ENCODE measurements around the gene PCBP4. TPM values are rescaled to one million over a fixed set of nuclear protein-coding genes. Genes with fewer than 3 reads are reported as not detected.
"Not testable (repeated sequence)": the region's sequence is repeated elsewhere in the genome, so short reads cannot be mapped to it uniquely, and the experiment has no call there.

PCBP4 gene
- total RNA-seq, 1 donor from 2014 or later: 91.4 TPM

- DNase-seq (ENCODE audit: low spot score): no peak
- intact Hi-C loops (cut with DNase I): no loop called here
These were observed 35.5 kb downstream of the PCBP4 start for GRCh38 chr3:51931756-51932155.

DNA sequence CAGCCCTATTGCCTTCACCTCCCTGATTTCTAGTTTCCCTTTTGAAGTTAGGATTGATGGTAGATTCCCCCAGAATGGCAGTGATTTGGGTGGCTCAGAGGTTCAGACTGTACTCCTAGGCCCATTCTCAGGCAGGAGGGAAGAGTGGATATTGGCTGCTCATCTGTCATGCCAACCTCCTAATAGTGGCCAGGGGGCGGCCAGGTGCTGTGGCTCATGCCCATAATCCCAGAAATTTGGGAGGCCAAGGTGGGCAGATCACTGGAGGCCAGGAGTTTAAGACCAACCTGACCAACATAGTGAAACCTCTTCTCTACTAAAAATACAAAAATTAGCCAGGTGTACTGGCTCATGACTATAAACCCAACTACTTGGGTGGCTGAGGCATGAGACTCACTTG is 36.8 kb downstream of the PCBP4 start:
- no peak for DNase-seq (ENCODE audit: low spot score)
- intact Hi-C loops (cut with DNase I): no loop called here

DNA sequence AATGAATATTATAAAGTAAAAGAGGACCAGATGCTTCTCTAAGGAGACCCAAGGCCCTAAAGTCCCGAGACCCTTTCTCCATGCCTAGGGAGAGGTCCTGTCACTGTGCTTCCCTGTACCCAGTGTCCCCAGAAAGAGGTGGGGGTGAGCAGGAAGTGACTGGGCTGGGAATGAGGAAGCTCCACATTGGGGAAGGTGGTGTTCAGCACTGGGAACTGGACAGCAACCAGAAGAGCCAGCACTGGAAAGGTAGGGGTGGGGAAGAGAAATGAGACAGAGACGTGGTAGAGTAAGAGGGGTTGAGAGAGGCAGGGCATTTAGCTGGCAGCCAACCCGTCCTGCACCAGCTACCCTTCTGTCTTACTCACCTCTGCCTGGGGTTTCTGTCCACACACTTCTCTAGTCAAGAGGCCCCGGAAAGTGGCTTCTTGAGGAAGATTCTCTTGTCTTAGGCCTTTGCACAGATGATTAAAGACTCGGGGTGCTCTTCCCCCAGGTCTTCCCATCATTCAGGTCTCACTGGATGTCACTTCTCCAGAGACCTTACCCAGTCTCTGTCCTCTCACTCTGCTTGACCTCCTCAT is 37.7 kb downstream of the PCBP4 start:
- intact Hi-C loops (cut with DNase I): no loop called here
- DNase-seq (ENCODE audit: low spot score): no peak

- intact Hi-C loops (cut with DNase I); DNase-seq (ENCODE audit: low spot score): not testable (repeated sequence)
These were observed 38.3 kb downstream of the PCBP4 start for GRCh38 chr3:51928981-51929380.

- DNase-seq (ENCODE audit: low spot score): no peak
- intact Hi-C loops (cut with DNase I): no loop called here
These were observed 38.8 kb downstream of the PCBP4 start for GRCh38 chr3:51928438-51928837.

DNA sequence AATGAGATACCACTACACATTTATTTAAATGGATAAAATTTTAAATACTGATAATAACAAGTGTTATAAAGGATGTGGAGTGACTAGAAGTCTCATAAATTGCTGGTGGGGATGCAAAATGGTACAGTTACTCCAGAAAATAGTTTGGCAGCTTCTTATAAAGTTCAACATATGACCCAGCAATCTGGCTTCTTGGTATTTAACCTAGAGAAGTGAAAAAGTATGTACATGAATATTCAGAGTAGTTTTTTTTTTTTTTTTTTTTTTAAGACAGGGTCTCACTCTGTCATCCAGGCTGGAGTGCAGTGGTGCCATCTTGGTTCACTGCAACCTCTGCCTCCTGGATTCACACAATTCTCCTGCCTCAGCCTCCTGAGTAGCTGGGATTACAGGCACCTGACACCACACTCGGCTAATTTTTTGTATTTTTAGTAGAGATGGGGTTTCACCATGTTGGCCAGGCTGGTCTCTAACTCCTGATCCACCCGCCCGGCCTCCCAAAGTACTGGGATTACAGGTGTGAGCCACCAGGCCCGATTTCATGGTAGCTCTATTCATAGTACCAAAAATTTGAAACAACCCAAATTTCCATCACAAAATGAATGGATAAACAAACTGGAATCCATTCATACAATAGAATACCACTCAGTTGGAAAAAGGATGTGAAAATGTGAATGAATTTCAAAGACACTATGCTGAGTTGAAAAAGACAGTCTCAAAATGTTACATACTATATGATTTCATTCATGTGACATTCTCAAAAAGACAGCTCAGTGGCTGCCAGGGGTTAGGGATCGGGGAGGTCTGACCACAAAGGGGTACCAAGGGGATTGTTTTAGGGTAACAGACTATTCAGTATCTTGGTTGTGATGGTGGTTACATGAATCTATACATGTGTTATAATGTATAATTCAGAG is 39.9 kb downstream of the PCBP4 start:
- DNase-seq (ENCODE audit: low spot score): no peak
- intact Hi-C loops (cut with DNase I): no loop called here

GRCh38 chr3:51921081-51921578 is 46.1 kb downstream of the PCBP4 start:
- intact Hi-C loops (cut with DNase I): no loop called here
- no peak for DNase-seq (ENCODE audit: low spot score)

DNA sequence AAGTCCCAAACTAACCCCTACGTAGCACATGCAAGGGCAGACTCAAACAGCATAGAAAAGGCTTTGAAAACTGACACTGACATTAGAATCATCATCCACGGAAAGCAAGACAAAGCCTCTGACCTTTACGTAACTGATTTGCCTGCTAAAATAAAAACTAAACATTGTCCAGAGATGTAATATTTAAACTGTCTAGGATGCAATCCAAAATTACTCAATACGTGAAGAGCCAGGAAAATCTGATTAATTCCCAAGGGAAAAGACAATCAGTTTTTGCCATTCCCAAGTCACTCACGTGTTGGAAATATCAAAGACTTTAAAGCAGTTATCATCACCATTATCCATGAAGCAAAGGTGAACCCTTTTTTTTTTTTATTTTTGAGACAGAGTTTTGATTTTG is 50.8 kb downstream of the PCBP4 start:
- intact Hi-C loops (cut with DNase I): no loop called here
- DNase-seq (ENCODE audit: low spot score): no peak

- intact Hi-C loops (cut with DNase I): no loop called here
These were observed 59.2 kb downstream of the PCBP4 start for GRCh38 chr3:51908026-51908425.

More at GRCh38 chr3:51908026-51908425, 59.2 kb downstream of the PCBP4 start:
- no peak for DNase-seq (ENCODE audit: low spot score)

Other genes starting within 250 kb of the PCBP4 start
- gene IQCF6, start 188.2 kb downstream of the PCBP4 start, total RNA-seq: not detected
- not detected for gene IQCF2, start 105.8 kb downstream of the PCBP4 start, total RNA-seq
- gene IQCF5, start 91.9 kb downstream of the PCBP4 start, total RNA-seq: not detected
- not detected for gene IQCF1, start 64.1 kb downstream of the PCBP4 start, total RNA-seq
- gene RRP9, start 25.6 kb downstream of the PCBP4 start, total RNA-seq: 9.7 TPM
- 15.2 TPM for gene PARP3, start 25.1 kb downstream of the PCBP4 start, total RNA-seq
- gene GPR62, start 12.1 kb downstream of the PCBP4 start, total RNA-seq: 0.16 TPM
- 13.6 TPM for gene ABHD14B, start 6.6 kb upstream of the PCBP4 start, total RNA-seq
- 12.5 TPM for gene ABHD14A, start 7.6 kb upstream of the PCBP4 start, total RNA-seq
- 20.3 TPM for gene ACY1, start 16.1 kb upstream of the PCBP4 start, total RNA-seq
- 466 TPM for gene RPL29, start 28.4 kb upstream of the PCBP4 start, total RNA-seq
- 21.2 TPM for gene DUSP7, start 89.1 kb upstream of the PCBP4 start, total RNA-seq
- gene POC1A, start 187.0 kb upstream of the PCBP4 start, total RNA-seq: 1.5 TPM
- 154 TPM for gene ALAS1, start 230.7 kb upstream of the PCBP4 start, total RNA-seq